CD4-positive, alpha-beta T cell treated with Interleukin-17A for 1 hour (primary cell): Measurements from ENCODE around the gene MEIKIN.

Source experiments
- DNase-seq: peaks from one replicate; pipeline ENCODE4 v3.0.0-alpha.2; 2020

The MEIKIN gene

GRCh38 chr5:131973089-131973712 is 27.7 kb upstream of the MEIKIN start:
- no peak for DNase-seq

GRCh38 chr5:131968396-131968954 is 23.0 kb upstream of the MEIKIN start:
- no peak for DNase-seq

DNA sequence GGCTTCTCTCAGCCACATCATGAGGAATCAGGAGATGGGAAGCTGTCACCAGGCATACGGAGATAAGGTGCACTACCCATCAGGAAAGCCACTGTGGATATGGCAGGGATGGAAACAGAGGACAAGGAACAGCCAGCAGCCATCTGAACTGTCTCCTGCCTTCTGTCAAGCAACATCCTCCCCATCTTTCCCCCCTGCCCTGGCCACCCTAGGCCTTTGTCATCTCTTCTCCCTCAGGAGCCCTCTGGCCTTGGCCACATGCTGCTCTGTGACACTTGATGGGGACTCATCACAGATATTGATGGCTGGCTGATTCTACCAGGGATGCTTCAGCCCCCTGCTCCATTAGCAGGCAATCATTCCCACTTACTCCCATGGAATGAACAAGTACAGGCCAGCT is 21.1 kb upstream of the MEIKIN start:
- DNase-seq = no peak

GRCh38 chr5:131965826-131966415 is 20.5 kb upstream of the MEIKIN start:
- no peak for DNase-seq

DNA sequence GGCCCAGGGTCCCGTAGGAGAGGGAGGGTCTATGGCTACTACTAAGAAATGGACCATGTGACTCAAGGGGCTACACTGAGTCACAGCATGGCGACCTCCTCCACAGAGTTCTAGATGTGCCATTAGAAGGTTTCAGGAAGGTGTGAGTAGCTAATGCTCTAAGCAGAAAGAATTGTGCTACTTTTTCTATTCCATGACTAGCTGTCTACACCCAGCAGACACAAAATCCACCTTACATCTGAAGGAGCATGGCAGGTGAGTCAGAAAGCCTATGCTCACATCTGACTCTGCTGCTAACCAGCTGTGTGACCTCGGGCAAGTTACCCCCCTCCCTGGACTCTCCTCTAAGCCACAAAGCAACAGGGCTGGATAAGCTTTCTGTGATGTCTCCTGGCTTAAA is 14.4 kb upstream of the MEIKIN start:
- no peak for DNase-seq

- DNase-seq = no peak
Measured at GRCh38 chr5:131959136-131959535, 13.7 kb upstream of the MEIKIN start.

DNA sequence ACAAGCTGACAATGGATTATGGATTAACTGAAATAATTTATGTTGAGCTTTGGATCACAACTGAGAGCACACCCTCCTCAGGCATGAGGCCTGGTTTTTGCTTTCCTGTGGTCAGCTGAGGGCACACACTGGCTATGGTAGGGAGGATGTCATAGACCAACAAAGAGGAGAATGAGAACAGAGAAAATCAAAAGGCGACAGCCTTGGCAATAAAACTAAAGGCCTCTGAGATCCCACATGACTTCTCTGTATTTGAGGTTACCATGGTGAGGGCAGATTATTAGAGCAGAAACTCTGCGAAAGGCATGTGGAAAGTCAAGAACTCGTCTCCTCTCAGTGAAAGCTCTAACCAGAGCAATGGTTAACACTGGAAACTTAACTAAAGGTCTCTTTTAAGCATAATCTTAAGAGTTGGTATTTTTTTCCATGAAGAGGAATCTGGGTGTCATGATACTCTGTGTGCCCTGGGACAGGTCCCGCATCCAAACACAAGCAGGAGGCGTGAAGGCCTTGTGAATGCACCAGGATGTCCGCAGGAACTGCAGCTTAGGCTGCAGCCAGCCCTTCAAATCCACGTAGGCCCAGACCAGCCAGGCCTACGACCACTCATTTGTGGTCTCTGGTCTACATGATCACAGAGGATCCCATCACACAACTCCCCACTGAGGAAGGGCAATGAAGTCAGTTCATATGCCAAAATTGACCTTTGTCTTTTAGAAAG is 12.4 kb upstream of the MEIKIN start:
- DNase-seq = no peak

DNA sequence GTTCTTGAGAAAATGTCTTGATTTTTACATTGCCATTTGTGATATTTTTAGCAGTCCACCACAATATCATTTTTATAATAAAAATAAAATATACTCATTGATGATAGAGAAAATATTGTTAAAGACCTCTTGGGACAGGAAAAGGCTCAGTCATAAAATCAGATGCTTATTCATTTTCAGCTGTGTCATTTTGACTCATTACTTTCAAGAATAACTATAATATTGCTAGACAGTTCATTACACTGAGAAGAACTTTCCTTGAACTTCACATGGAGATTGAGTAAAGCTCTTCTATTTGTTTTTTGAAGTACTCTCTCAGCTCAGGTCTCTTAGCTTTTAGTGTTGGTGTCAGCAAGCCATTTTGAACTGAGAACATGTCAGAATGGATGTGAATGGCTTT is 8.5 kb upstream of the MEIKIN start:
- DNase-seq = no peak

DNA sequence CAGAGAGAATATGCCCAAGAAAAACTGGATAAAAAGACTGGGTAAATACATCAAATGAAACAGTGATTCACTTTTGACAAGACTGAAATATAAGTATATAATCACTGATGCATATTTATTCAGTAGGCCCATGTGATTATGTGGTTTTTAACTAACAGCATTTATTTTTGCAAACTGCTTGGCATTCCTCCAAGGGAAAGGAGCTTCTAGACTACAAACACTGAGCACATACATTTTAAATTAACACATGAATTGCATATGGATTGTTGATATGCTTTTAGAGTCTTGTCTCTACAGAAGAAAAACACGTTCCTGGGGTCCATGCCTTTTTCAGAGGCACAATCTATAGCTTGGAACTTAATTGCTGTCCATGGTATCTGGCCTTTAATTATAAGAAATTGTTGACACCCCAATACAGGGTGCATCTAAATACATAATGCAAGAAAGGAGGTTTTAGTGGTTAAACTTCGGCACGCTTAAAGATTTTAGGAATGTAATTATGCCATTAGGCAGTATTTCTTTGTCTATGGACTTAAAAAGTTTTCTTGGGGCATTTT is 6.9 kb upstream of the MEIKIN start:
- no peak for DNase-seq

DNA sequence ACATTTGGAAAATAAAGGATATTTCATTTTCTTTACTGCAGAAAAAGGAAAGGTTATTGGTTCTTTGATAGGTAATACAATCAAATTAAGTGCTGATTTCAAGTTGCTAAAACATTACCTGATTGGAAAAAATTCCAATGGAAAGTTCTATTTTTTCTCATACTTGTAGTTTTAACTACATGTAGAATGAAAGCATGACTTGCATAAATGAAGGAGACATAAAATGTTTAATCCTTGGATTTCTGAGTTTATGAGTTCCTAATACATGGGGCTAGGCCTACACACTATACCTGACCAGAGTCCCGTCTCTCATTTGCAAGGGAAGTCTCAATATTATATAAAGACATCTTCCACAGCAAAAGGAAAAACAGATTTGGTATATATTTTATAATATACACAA is 5.2 kb upstream of the MEIKIN start:
- DNase-seq = no peak

DNA sequence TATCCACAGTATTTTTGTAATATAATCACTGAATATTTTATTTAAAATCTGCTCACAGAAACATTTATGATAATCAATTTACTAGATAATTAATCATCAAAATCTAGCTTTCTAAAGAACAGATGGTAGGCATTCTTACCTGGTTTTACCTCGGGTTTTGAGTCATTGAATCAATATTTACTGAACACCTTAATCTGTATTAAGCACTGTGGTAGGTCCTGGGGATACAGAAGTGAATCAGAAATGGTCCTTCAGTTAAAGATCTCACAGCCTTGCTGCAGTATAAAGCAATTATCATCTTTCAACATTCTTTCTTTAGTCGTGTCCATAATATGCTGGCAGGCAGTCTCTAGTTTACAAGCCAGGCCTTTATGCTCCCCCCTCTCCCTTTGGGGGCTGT is 2.0 kb upstream of the MEIKIN start:
- DNase-seq = no peak

DNA sequence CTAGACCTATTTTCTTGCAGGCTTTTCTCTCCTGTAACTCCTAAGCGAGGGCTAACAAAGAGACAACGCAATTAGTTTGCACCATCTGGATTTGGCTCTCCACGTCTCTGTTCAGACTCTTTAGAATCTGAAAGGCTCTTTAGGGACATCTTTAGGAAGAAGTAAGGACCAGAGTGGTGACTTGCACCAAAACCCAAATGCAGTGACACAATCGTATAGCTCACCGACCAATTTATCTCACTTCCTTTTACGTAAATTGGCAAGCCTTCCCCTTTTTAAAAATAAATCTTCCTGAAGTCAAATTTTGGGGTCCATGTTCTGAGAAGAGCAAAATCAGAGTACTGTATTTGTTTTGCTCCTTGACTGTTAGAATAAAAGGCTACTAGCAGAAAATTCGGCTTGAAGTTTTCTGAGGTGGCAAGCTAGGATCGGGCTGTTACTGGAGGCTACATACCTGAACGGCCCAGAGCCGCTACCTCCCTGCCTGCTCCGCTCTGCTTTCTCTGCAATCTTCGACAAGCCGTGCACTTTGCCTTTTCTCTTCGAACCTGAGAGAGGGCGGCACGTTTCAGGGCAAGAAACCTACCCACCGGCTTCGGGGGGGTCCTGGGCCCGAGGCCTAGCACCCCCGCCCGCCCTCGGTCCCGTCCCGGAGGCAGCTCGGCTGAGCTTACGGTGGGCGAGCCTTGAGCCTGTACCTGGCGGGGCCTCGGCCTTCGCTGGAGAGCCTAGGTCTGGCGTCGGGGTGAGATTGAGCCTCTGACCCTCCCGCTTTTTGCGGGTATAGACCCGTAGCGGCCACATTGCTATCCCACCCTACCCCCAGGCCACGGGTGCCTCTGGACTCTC is 537 bp downstream of the MEIKIN start:
- DNase-seq = no peak

DNA sequence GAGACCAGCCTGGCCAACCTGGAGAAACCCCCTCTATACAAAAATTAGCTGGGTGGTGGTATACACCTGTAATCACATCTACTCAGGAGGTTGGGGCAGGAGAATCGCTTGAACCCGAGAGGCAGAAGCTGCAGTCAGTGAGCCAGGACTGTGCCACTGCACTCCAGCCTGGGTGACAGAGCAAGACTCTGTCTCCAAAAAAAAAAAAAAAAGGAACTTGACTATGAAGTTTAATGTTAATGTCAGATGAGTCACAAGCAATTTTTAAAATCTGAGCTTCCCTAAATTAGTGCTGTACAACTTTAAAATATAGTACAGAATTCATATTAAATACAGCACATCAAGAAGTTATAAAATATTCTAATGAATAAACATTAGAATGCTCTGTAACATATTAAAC is 1.5 kb downstream of the MEIKIN start:
- DNase-seq = no peak

DNA sequence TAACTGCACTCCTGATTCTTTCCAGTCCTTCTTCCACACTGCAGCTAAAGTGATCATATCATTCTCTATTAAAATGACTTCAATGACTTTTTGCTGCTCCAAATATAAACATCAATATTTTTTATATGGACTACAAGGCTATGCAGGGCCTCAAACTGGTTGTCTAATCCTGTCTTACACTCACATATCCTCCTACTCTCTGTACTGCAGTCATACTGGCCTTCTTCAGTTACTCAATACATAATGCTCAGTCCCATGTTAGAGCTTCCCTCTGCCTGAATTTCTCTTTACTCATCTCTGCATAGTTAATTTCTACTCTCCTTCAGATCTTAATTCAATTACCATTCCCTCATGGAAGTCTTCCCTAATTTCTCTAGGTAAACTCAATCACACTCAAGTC is 3.4 kb downstream of the MEIKIN start:
- DNase-seq = no peak

DNA sequence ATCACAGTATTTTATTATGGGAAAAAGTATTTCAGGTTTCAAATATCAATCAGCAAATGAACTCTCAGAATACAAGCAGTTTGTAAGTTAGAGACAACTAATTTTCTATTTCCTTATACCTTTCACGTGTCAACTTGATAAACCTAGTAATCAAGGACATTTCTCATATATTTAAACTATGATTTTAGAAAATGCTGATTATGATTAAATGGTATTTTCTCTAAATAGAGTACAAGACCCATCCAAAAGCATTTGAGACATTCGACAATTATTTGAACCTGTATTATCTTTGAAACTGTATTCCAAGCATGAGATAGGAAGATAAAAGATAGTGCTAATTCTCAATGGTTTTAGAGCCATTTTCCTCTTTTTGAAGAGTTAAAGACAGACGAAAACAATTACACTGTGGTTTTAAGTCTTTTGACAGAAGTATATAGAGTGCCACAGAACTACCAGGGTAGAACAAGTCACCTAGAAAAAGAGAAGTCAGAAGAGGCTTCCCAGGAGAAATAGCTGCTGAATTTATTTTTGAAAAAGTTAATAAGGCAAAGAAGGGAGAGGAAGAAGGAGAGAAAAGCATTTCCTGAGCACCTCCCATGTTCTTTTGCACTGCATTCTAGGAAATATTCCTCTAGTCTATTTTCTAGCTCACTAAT is 5.6 kb downstream of the MEIKIN start:
- no peak for DNase-seq

DNA sequence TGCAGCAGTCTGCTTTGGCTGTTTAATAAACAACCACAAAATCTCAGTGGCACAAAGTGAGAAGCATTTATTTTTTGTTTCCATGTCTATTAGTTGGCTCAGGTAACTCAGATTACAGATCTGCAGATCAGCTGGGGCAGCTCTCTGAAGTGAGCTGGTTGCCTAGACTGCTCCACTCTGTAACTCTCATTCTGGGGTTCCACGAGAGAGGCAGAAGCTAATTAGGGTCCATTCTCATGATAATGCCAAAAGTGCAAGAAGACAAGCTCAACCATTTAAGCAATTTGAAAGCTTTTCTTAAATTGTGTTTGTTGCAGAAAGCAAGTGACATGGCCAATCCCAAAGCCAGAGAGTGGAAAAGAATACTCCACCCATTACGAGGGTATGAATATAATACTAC is 13.2 kb downstream of the MEIKIN start:
- no peak for DNase-seq

- no peak for DNase-seq
Measured at GRCh38 chr5:131928957-131929356, 16.5 kb downstream of the MEIKIN start.

DNA sequence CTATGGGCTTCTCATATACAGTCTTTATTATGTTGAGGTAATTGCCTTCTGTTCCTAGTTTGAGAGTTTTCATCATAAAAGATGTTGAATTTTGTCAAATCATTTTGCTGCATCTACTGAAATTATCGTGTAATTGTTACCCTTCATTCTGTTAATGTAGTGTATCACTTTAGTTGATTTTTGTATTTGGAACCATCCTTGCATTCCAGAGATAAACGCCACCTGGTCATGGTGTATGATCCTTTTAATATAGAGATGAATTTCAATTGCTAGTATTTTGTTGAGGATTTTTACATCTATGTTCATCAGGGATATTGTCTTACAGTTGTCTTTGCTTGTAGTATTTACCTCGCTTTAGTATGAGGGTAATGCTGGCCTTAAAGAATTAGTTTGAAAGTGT is 19.3 kb downstream of the MEIKIN start:
- DNase-seq = no peak

GRCh38 chr5:131916481-131916880 is 29.0 kb downstream of the MEIKIN start:
- no peak for DNase-seq

DNA sequence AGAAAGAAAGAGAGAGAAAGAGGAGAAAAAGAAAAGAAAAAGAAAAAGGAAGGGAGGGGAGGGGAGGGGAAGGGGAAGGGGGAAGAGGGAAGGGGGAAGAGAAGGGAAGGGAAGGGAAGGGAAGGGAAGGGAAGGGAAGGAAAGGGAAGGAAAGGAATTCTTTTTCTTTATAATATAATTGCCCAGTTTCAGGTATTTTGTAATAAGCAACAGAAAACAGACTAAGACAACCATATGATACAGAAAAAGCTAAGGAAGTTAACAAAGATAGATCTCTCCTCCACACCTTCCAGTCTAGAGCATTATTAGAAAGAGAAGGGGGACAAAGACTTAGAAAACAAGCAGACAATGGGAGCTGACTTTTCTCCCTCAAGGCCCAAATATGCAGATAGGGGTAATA is 31.0 kb downstream of the MEIKIN start:
- no peak for DNase-seq

- DNase-seq = no peak
Measured at GRCh38 chr5:131913603-131914002, 31.9 kb downstream of the MEIKIN start.

DNA sequence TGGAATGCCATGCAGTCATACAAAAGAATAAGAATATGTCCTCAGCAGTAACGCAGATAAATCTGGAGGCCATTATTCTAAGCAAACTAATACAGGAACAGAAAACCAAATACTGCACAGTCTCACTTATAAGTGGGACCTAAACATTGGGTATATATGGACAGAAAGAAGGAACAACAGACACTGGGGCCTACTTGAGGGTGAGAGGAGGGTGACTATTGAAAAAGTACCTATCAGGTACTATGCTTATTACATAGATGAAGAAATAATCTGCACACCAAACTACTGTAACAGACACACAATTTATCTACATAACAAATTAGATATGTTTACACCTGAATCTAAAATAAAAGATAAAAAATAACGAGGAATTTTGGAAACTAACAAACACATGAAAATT is 38.8 kb downstream of the MEIKIN start:
- no peak for DNase-seq
